ENCODE results near the gene MAP3K9.

GRCh38 chr14:70704960-70705359, 104.4 kb downstream of the MAP3K9 start:
- TF ChIP-seq REST (IDR thresholded peaks at IDR 0.05; ENCODE audit: borderline replicate concordance) (no peak), CTCF (IDR thresholded peaks at IDR 0.05; ENCODE audit: poor library complexity, severe bottlenecking) (no peak), EP300 (conservative IDR thresholded peaks at IDR 0.05; ENCODE audit: poor library complexity, severe bottlenecking) (no peak)

Measured in neural cell (in vitro differentiated cells).